HepG2 (cell line): ENCODE data around the gene CCDC106. TPM values are rescaled to one million over a fixed set of nuclear protein-coding genes. Genes with fewer than 3 reads are reported as not detected.

Experiments
- AKAP8 ChIP-seq: sonication (generic); formaldehyde crosslinking; IDR thresholded peaks from 2 replicates; pipeline ENCODE4 v1.5.1; 2020; ENCODE audit warnings: mild to moderate bottlenecking, missing genetic modification reagents
- CBX5 ChIP-seq: sonication (generic); formaldehyde crosslinking; IDR thresholded peaks from 2 replicates; pipeline ENCODE4 v1.4.0; 2020; ENCODE audit warnings: missing genetic modification reagents, borderline replicate concordance
- FOSL2 ChIP-seq: sonication (generic); formaldehyde crosslinking; IDR thresholded peaks from 2 replicates; pipeline ENCODE4 v1.4.0; 2020; ENCODE audit warnings: missing genetic modification reagents
- NFRKB ChIP-seq: fragments of 450-650 bp; IDR thresholded peaks from 2 replicates; pipeline ENCODE4 v1.6.1; 2017
- POLR2AphosphoS5 ChIP-seq: IDR thresholded peaks from 2 replicates; pipeline ENCODE4 v1.6.1; 2012; ENCODE audit warnings: low read depth, low read length
- PRMT3 ChIP-seq: sonication (generic); formaldehyde crosslinking; IDR thresholded peaks from 2 replicates; pipeline ENCODE4 v1.8.1; 2022; ENCODE audit warnings: low read depth, mild to moderate bottlenecking, moderate library complexity, missing genetic modification reagents, borderline replicate concordance
- RAD21 ChIP-seq: fragments of 450-650 bp; formaldehyde crosslinking; IDR thresholded peaks from 2 replicates; pipeline ENCODE4 v1.5.0; 2020; ENCODE audit warnings: mild to moderate bottlenecking
- SRSF9 ChIP-seq: fragments of 200-400 bp; formaldehyde crosslinking; IDR thresholded peaks from 2 replicates; pipeline ENCODE4 v1.6.1; 2018; ENCODE audit warnings: borderline replicate concordance, mild to moderate bottlenecking, low read depth, low read length; ENCODE audit not compliant: insufficient read depth, poor library complexity, severe bottlenecking
- TEAD3 ChIP-seq: optimal IDR thresholded peaks from 2 replicates; pipeline ENCODE3; 2016; ENCODE audit warnings: borderline replicate concordance
- ZFP62 ChIP-seq: sonication (generic); formaldehyde crosslinking; IDR thresholded peaks from 2 replicates; pipeline ENCODE4 v1.4.0; 2020; ENCODE audit warnings: missing genetic modification reagents
- ZNF30 ChIP-seq: sonication (generic); formaldehyde crosslinking; IDR thresholded peaks from 2 replicates; pipeline ENCODE4 v1.5.0; 2020; ENCODE audit warnings: mild to moderate bottlenecking, missing genetic modification reagents
- ZNF331 ChIP-seq: sonication (generic); formaldehyde crosslinking; IDR thresholded peaks from 2 replicates; pipeline ENCODE4 v1.4.0; 2020; ENCODE audit warnings: missing genetic modification reagents
- ZNF337 ChIP-seq: sonication (generic); formaldehyde crosslinking; IDR thresholded peaks from 2 replicates; pipeline ENCODE4 v1.5.1; 2020; ENCODE audit warnings: missing genetic modification reagents, low read depth, mild to moderate bottlenecking, borderline replicate concordance
- ZNF44 ChIP-seq: sonication (generic); formaldehyde crosslinking; IDR thresholded peaks from 2 replicates; pipeline ENCODE4 v1.5.1; 2020; ENCODE audit warnings: mild to moderate bottlenecking, missing genetic modification reagents
- ZNF605 ChIP-seq: sonication (generic); formaldehyde crosslinking; IDR thresholded peaks from 2 replicates; pipeline ENCODE4 v1.8.0; 2022; ENCODE audit warnings: mild to moderate bottlenecking, missing genetic modification reagents
- ZNF720 ChIP-seq: sonication (generic); formaldehyde crosslinking; IDR thresholded peaks from 2 replicates; pipeline ENCODE4 v1.4.0; 2020; ENCODE audit warnings: missing genetic modification reagents
- ZNF775 ChIP-seq: sonication (generic); formaldehyde crosslinking; IDR thresholded peaks from 2 replicates; pipeline ENCODE4 v1.4.0; 2020; ENCODE audit warnings: missing genetic modification reagents, mild to moderate bottlenecking, moderate library complexity, borderline replicate concordance
- polyA plus RNA-seq, 8 experiments: library from polyadenylated mRNA; depleted of rRNA in 3 of 8; stranded (reverse) in 7 of 8; unstranded in 1 of 8; fragments of >200 nt; fragmentation: Illumina TruSeq in 4 of 8; extraction: Trizol in 4 of 8; gene quantifications; 2 replicates each; pipeline versions ENCODE4 v1.2.1 to v1.2.3, GENCODE V29; 2011 to 2016; ENCODE audit warnings: low read depth in 4 of 8, missing spikeins in 1 of 8, mixed read lengths in 1 of 8; ENCODE audit not compliant: insufficient read depth in 1 of 8
- total RNA-seq, 5 experiments: library from RNA; depleted of rRNA; stranded (reverse); fragments of >200 nt; fragmentation: Illumina TruSeq; extraction: Trizol; gene quantifications; 2 replicates each; pipeline ENCODE4 v1.2.3, GENCODE V29; 2016; ENCODE audit warnings: low read depth in 1 of 5
- TF ChIP-seq, protein P1 (sequence below): IDR thresholded peaks from 2 replicates; pipeline ENCODE4 v1.6.1; 2016; ENCODE audit warnings: control low read depth
- TF ChIP-seq, protein P2 (sequence below): sonication (generic); formaldehyde crosslinking; IDR thresholded peaks from 2 replicates; pipeline ENCODE4 v1.4.0; 2020; ENCODE audit warnings: missing genetic modification reagents, mild to moderate bottlenecking, borderline replicate concordance
- TF ChIP-seq, protein P3 (sequence below): sonication (generic); formaldehyde crosslinking; IDR thresholded peaks from 2 replicates; pipeline ENCODE4 v1.4.0; 2020; ENCODE audit warnings: missing genetic modification reagents
- TF ChIP-seq, protein P4 (sequence below): sonication (generic); formaldehyde crosslinking; conservative IDR thresholded peaks from 2 replicates; pipeline ENCODE4 v1.4.0; 2020; ENCODE audit warnings: missing genetic modification reagents

The CCDC106 gene
- total and polyA plus RNA-seq, 2 of the 13 experiments (the other 11 are each of a cell fraction or from before 2014, with no cell fraction given) = 4.7 to 8.8 TPM

DNA sequence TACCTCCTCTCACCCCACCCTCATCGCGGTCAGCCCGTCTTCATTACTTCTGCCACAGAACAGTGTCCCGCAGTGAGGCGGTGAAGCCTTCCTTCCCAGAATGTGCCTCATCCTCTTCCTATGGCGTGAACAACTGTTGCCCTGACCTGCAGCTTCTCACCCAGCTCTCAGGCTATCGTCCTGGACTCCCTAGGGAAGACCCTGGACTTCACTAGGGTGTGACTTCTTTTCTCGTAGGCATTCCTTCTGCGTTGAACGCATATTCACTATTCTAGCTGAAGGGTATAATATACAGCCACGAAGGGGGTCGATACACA is 41.6 kb upstream of the CCDC106 start (continued):
- TF ChIP-seq, protein P1, sequence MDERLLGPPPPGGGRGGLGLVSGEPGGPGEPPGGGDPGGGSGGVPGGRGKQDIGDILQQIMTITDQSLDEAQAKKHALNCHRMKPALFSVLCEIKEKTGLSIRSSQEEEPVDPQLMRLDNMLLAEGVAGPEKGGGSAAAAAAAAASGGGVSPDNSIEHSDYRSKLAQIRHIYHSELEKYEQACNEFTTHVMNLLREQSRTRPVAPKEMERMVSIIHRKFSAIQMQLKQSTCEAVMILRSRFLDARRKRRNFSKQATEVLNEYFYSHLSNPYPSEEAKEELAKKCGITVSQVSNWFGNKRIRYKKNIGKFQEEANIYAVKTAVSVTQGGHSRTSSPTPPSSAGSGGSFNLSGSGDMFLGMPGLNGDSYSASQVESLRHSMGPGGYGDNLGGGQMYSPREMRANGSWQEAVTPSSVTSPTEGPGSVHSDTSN (CRISPR knock-in tag) = no peak
- no peak for TF ChIP-seq PRMT3
- TF ChIP-seq, protein P2, sequence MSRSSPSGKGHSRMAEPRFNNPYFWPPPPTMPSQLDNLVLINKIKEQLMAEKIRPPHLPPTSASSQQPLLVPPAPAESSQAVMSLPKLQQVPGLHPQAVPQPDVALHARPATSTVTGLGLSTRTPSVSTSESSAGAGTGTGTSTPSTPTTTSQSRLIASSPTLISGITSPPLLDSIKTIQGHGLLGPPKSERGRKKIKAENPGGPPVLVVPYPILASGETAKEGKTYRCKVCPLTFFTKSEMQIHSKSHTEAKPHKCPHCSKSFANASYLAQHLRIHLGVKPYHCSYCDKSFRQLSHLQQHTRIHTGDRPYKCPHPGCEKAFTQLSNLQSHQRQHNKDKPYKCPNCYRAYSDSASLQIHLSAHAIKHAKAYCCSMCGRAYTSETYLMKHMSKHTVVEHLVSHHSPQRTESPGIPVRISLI = no peak
- TF ChIP-seq ZNF337 (CRISPR knock-in tag) = no peak
- TF ChIP-seq ZFP62 (CRISPR knock-in tag) = no peak
- no peak for TF ChIP-seq ZNF775 (CRISPR knock-in tag)
- TF ChIP-seq TEAD3 (CRISPR knock-in tag) = peak; percentile 5
- no peak for TF ChIP-seq ZNF30 (CRISPR knock-in tag)
- TF ChIP-seq, protein P3, sequence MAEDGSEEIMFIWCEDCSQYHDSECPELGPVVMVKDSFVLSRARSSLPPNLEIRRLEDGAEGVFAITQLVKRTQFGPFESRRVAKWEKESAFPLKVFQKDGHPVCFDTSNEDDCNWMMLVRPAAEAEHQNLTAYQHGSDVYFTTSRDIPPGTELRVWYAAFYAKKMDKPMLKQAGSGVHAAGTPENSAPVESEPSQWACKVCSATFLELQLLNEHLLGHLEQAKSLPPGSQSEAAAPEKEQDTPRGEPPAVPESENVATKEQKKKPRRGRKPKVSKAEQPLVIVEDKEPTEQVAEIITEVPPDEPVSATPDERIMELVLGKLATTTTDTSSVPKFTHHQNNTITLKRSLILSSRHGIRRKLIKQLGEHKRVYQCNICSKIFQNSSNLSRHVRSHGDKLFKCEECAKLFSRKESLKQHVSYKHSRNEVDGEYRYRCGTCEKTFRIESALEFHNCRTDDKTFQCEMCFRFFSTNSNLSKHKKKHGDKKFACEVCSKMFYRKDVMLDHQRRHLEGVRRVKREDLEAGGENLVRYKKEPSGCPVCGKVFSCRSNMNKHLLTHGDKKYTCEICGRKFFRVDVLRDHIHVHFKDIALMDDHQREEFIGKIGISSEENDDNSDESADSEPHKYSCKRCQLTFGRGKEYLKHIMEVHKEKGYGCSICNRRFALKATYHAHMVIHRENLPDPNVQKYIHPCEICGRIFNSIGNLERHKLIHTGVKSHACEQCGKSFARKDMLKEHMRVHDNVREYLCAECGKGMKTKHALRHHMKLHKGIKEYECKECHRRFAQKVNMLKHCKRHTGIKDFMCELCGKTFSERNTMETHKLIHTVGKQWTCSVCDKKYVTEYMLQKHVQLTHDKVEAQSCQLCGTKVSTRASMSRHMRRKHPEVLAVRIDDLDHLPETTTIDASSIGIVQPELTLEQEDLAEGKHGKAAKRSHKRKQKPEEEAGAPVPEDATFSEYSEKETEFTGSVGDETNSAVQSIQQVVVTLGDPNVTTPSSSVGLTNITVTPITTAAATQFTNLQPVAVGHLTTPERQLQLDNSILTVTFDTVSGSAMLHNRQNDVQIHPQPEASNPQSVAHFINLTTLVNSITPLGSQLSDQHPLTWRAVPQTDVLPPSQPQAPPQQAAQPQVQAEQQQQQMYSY (CRISPR knock-in tag) = no peak
- no peak for TF ChIP-seq NFRKB
- TF ChIP-seq RAD21 (CRISPR knock-in tag) = no peak
- no peak for TF ChIP-seq POLR2AphosphoS5
- 0 out of 2 replicates have a peak, but pooled peaks have one; percentile 41 for TF ChIP-seq AKAP8 (CRISPR knock-in tag)
- TF ChIP-seq ZNF605 (CRISPR knock-in tag) = 0 out of 2 replicates have a peak, but pooled peaks have one; percentile 35
- 0 out of 2 replicates have a peak, but pooled peaks have one; percentile 11 for TF ChIP-seq CBX5 (CRISPR knock-in tag)
- no peak for TF ChIP-seq FOSL2 (CRISPR knock-in tag)
- TF ChIP-seq ZNF331 (CRISPR knock-in tag) = 0 out of 2 replicates have a peak, but pooled peaks have one; percentile 4
- TF ChIP-seq ZNF44 (CRISPR knock-in tag) = no peak
- TF ChIP-seq, protein P4, sequence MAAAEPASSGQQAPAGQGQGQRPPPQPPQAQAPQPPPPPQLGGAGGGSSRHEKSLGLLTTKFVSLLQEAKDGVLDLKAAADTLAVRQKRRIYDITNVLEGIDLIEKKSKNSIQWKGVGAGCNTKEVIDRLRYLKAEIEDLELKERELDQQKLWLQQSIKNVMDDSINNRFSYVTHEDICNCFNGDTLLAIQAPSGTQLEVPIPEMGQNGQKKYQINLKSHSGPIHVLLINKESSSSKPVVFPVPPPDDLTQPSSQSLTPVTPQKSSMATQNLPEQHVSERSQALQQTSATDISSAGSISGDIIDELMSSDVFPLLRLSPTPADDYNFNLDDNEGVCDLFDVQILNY (CRISPR knock-in tag) = no peak
- no peak for TF ChIP-seq SRSF9
- TF ChIP-seq ZNF720 = 0 out of 2 replicates have a peak, but pooled peaks have one; percentile 41
